A549 treated with RU486 at 1 μM for 4 hours (cell line): ENCODE data around the gene STK36. TPM values are rescaled to one million over a fixed set of nuclear protein-coding genes. Genes with fewer than 3 reads are reported as not detected.

Experiments used
- total RNA-seq: library from RNA; stranded (reverse); fragments of 200-300 nt; extraction: Qiagen RNA extraction; gene quantifications from 5 replicates; pipeline ENCODE4 v1.2.3, GENCODE V29; 2022; ENCODE audit warnings: low read depth

The STK36 gene
- total RNA-seq = 8.6 to 13.8 TPM (median 12.4 TPM) in 5 replicates

GRCh38 chr2:218671654-218672566, at the start of gene STK36, which contains the start of gene RNF25:
STK36 (plus strand) TSS chr2:218672086; CDS start chr2:218672830, 744 bp downstream.
RNF25 (minus strand) TSS chr2:218672002; CDS start chr2:218671970, 32 bp downstream.

GRCh38 chr2:218659258-218659987, 12.5 kb upstream of the STK36 start, which contains the start of the genes BCS1L and ZNF142:
BCS1L (plus strand) TSS chr2:218659683; CDS start chr2:218660988, 1,305 bp downstream.
ZNF142 (minus strand) TSS chr2:218659623; CDS start chr2:218656429, 3,194 bp downstream.

GRCh38 chr2:218710687-218711549, 39.0 kb downstream of the STK36 start, which contains the start of gene TTLL4:
TTLL4 (plus strand) TSS chr2:218710835; CDS start chr2:218737677, 26,842 bp downstream.

Other genes starting within 250 kb of the STK36 start
- gene USP37, start 103.7 kb upstream of the STK36 start, total RNA-seq = 4.5 to 5.7 TPM (median 5.4 TPM) in 5 replicates
- 41.8 to 50.1 TPM (median 43.6 TPM) in 5 replicates for gene CNOT9, start 103.2 kb upstream of the STK36 start, total RNA-seq
- 0.29 to 0.71 TPM (median 0.53 TPM) in 5 replicates for gene PLCD4, start 64.2 kb upstream of the STK36 start, total RNA-seq
- 12.5 to 17.7 TPM (median 15.2 TPM) in 5 replicates for gene ZNF142, start 12.5 kb upstream of the STK36 start, total RNA-seq
- gene BCS1L, start 12.4 kb upstream of the STK36 start, total RNA-seq = 39.0 to 53.1 TPM (median 42.4 TPM) in 5 replicates
- gene RNF25, start 84 bp upstream of the STK36 start, total RNA-seq = 47.0 to 59.1 TPM (median 47.9 TPM) in 5 replicates
- 25.1 to 30.9 TPM (median 29.3 TPM) in 5 replicates for gene TTLL4, start 38.7 kb downstream of the STK36 start, total RNA-seq
- gene CYP27A1, start 110.1 kb downstream of the STK36 start, total RNA-seq = 0.10 to 0.18 TPM (median 0.17 TPM) in 5 replicates
- gene PRKAG3, start 159.7 kb downstream of the STK36 start, total RNA-seq = not detected in 5 replicates
- gene WNT6, start 187.7 kb downstream of the STK36 start, total RNA-seq = 0.14 to 0.24 TPM (median 0.22 TPM) in 4 of 5 replicates, not detected in the other
- 0.07 to 0.31 TPM in 2 of 5 replicates, not detected in the others for gene WNT10A, start 208.8 kb downstream of the STK36 start, total RNA-seq